ENCODE results near the gene FCN1. TPM values are rescaled to one million over a fixed set of nuclear protein-coding genes. Genes with fewer than 3 reads are reported as not detected.

The FCN1 gene
- 10 to 100 TPM in 1 of 4 donors, 1 to 10 TPM in 3; 2.0 to 10.5 (median 4.3) TPM for total RNA-seq

GRCh38 chr9:134917431-134918373, at the start of gene FCN1:
TSS of gene FCN1 (minus strand) at chr9:134917912. CDS start at chr9:134917871, 41 bp downstream.
- TF ChIP-seq, protein P1, sequence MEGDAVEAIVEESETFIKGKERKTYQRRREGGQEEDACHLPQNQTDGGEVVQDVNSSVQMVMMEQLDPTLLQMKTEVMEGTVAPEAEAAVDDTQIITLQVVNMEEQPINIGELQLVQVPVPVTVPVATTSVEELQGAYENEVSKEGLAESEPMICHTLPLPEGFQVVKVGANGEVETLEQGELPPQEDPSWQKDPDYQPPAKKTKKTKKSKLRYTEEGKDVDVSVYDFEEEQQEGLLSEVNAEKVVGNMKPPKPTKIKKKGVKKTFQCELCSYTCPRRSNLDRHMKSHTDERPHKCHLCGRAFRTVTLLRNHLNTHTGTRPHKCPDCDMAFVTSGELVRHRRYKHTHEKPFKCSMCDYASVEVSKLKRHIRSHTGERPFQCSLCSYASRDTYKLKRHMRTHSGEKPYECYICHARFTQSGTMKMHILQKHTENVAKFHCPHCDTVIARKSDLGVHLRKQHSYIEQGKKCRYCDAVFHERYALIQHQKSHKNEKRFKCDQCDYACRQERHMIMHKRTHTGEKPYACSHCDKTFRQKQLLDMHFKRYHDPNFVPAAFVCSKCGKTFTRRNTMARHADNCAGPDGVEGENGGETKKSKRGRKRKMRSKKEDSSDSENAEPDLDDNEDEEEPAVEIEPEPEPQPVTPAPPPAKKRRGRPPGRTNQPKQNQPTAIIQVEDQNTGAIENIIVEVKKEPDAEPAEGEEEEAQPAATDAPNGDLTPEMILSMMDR (IDR thresholded peaks at IDR 0.05; ENCODE audit: low read depth), result no peak

- TF ChIP-seq, protein P1 (IDR thresholded peaks at IDR 0.05; ENCODE audit: low read depth), result no peak
These were observed 49.2 kb upstream of the FCN1 start for GRCh38 chr9:134966697-134967546.

GRCh38 chr9:134966270-134966669, 48.6 kb upstream of the FCN1 start:
- TF ChIP-seq, protein P1 (IDR thresholded peaks at IDR 0.05; ENCODE audit: low read depth), result no peak

DNA sequence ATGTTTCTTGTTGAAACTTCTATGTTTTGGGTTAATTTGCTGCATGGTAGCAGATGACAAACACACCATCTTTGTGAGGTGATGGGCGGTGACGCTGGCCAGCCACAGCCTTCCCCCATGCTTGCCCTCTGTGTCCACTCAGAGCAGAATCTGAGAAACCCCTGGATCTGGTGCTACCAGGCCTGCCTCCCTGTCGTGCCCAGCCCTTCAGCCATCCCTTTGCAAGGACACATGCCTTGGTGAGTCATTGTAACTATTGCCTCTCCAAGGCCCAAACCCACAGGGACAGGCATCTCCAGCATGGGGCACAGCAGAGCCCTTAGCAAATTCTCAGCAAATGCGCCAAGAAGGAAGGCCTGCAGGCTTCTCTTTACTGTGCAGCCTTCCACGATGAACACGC, 48.1 kb upstream of the FCN1 start:
- TF ChIP-seq, protein P1 (IDR thresholded peaks at IDR 0.05; ENCODE audit: low read depth), result no peak

DNA sequence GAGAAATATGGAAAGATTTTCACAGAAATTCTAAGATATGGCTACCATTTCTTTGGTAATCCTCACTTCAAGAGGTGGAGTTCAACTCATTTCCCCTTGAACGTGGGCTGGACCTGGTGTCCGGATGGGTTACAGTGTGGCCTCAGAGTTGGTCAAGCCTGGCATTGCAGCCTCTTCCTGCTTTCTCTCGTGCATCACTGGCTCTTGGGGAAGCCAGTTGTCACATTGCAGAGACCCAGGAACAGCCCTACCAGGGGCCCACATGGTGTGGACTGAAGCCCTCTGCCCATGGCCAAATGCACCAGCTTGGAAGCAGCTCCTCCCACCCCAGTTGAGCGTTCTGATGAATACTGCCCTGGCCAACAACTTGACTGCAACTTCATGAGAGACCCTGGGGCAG, 47.7 kb upstream of the FCN1 start:
- TF ChIP-seq, protein P1 (IDR thresholded peaks at IDR 0.05; ENCODE audit: low read depth), result no peak

- TF ChIP-seq, protein P1 (IDR thresholded peaks at IDR 0.05; ENCODE audit: low read depth), result no peak
These were observed 46.8 kb upstream of the FCN1 start for GRCh38 chr9:134964271-134965055.
